HCT116 (cell line): ENCODE data around the gene CDC42BPB. TPM values are rescaled to one million over a fixed set of nuclear protein-coding genes. Genes with fewer than 3 reads are reported as not detected.

Experiments used
- ATAC-seq: fragments of 200-7000 bp; cut with Tn5 transposase; 2 replicates; pipeline ENCODE4 v1.9.1; 2020; ENCODE audit warnings: mild to moderate bottlenecking, moderate library complexity
- BruUV-seq: library from RNA; stranded (reverse); fragments of 400-500 nt; replicated peaks from 2 replicates; lab custom pipeline; 2021; lab: Mats Ljungman, UMichigan
- CTCF ChIA-PET: fragments of 300-600 bp; sonication (Branson Sonifier 250); formaldehyde crosslinking; loops from one replicate; lab custom pipeline; 2021; ENCODE audit warnings: antibody characterized with exemption; lab: Charles Lee
- POLR2A ChIA-PET: fragments of 300-600, 350-600 bp; sonication (Branson Sonifier 250); formaldehyde crosslinking; loops from one replicate; lab custom pipeline; 2021; ENCODE audit warnings: antibody characterized with exemption; lab: Charles Lee
- RAD21 ChIA-PET, 2 experiments: fragments of 300-600 bp; sonication (Branson Sonifier 250); formaldehyde crosslinking; loops; one replicate each; lab custom pipeline; 2023; ENCODE audit warnings: low total read pairs in 2 of 2; ENCODE audit not compliant: uncharacterized antibody in 2 of 2, unreplicated experiment in 2 of 2, low non-redundant PET in 1 of 2; lab: Charles Lee
- DNase-seq: peaks from one replicate; pipeline ENCODE4 v3.0.0-alpha.2; 2010; ENCODE audit warnings: low read depth, low spot score
- H2AFZ ChIP-seq: fragments of 200-600 bp; shearing (Covaris generic), sonication (generic); 2 replicates; pipeline ENCODE4 v1.6.1; 2017; ENCODE audit warnings: low read depth, mixed run types, mixed read lengths, antibody characterized with exemption, low read length; ENCODE audit not compliant: poor library complexity, severe bottlenecking
- H3K27ac ChIP-seq: 2 replicates; pipeline ENCODE4 v1.5.1; 2012; ENCODE audit warnings: low read depth, low read length
- H3K27me3 ChIP-seq: fragments of 200-600 bp; sonication (generic); 2 replicates; pipeline ENCODE4 v1.6.1; 2016; ENCODE audit warnings: mixed run types, low read length, mixed read lengths; ENCODE audit not compliant: insufficient read depth
- H3K36me3 ChIP-seq, 2 experiments: fragments of 200-500 bp in 1 of 2; fragments of 200-600 bp in 1 of 2; sonication (Bioruptor generic) in 1 of 2; sonication (generic) in 1 of 2; 2 replicates each; pipeline versions ENCODE4 v1.5.1 to v1.6.1; 2014 to 2016; ENCODE audit warnings: low read length in 2 of 2, inconsistent platforms in 1 of 2, mixed read lengths in 1 of 2, mixed run types in 1 of 2; ENCODE audit not compliant: insufficient read depth in 2 of 2, control insufficient read depth in 1 of 2
- H3K4me1 ChIP-seq, 2 experiments: fragments of 200-600 bp in 1 of 2; sonication (generic) in 1 of 2; 2 replicates each; pipeline versions ENCODE4 v1.5.1 to v1.6.1; 2012 to 2017; ENCODE audit warnings: low read length in 2 of 2, inconsistent platforms in 1 of 2, mild to moderate bottlenecking in 1 of 2, mixed read lengths in 1 of 2, mixed run types in 1 of 2, moderate library complexity in 1 of 2; ENCODE audit not compliant: insufficient read depth in 2 of 2, control insufficient read depth in 1 of 2
- H3K4me2 ChIP-seq: fragments of 200-600 bp; sonication (generic); 2 replicates; pipeline ENCODE4 v1.6.1; 2017; ENCODE audit warnings: mixed run types, low read length, mixed read lengths
- H3K4me3 ChIP-seq, 2 experiments: fragments of 200-600 bp in 1 of 2; sonication (generic) in 1 of 2; replicated peaks in 1 of 2; 2 replicates each; pipeline ENCODE4 v1.5.1; 2011 to 2016; ENCODE audit warnings: low read length in 2 of 2, control low read depth in 1 of 2, low read depth in 1 of 2, mild to moderate bottlenecking in 1 of 2, mixed read lengths in 1 of 2, mixed run types in 1 of 2
- H3K79me2 ChIP-seq: fragments of 200-600 bp; sonication (generic); 2 replicates; pipeline ENCODE4 v1.6.1; 2017; ENCODE audit warnings: mild to moderate bottlenecking, mixed run types, low read length, moderate library complexity, mixed read lengths; ENCODE audit not compliant: insufficient read depth
- H3K9ac ChIP-seq: fragments of 200-600 bp; sonication (generic); 2 replicates; pipeline ENCODE4 v1.6.1; 2016; ENCODE audit warnings: low read length, mixed read lengths
- H3K9me2 ChIP-seq: fragments of 200-600 bp; sonication (generic), shearing (Covaris generic); 2 replicates; pipeline ENCODE4 v1.6.1; 2017; ENCODE audit warnings: mixed run types, mild to moderate bottlenecking, moderate library complexity; ENCODE audit not compliant: insufficient read depth
- H3K9me3 ChIP-seq, 2 experiments: fragments of 200-500 bp in 1 of 2; fragments of 200-600 bp in 1 of 2; sonication (Bioruptor generic) in 1 of 2; sonication (generic) in 1 of 2; 2 replicates each; pipeline ENCODE4 v1.6.1; 2014 to 2017; ENCODE audit warnings: low read length in 2 of 2, mixed read lengths in 2 of 2, inconsistent platforms in 1 of 2, low read depth in 1 of 2, mild to moderate bottlenecking in 1 of 2, mixed run types in 1 of 2, moderate library complexity in 1 of 2; ENCODE audit not compliant: control insufficient read depth in 1 of 2, insufficient read depth in 1 of 2
- H4K20me1 ChIP-seq: fragments of 200-600 bp; sonication (generic), shearing (Covaris generic); 2 replicates; pipeline ENCODE4 v1.6.1; 2017; ENCODE audit warnings: mixed run types, mild to moderate bottlenecking, moderate library complexity; ENCODE audit not compliant: insufficient read depth
- CBX3 ChIP-seq: IDR thresholded peaks from 2 replicates; pipeline ENCODE4 v1.6.1; 2012; ENCODE audit warnings: low read depth
- CEBPB ChIP-seq: IDR thresholded peaks from 2 replicates; pipeline ENCODE4 v1.6.1; 2012; ENCODE audit warnings: low read depth
- CTCF ChIP-seq, 3 experiments: fragments of 200-600 bp in 1 of 3; sonication (generic) in 1 of 3; IDR thresholded peaks in 2 of 3; conservative IDR thresholded peaks in 1 of 3; 2 replicates each; pipeline ENCODE4 v1.5.1; 2012 to 2017; ENCODE audit warnings: low read depth in 2 of 3, low read length in 2 of 3, antibody characterized with exemption in 1 of 3, borderline replicate concordance in 1 of 3, control low read depth in 1 of 3, mild to moderate bottlenecking in 1 of 3, mixed read lengths in 1 of 3, mixed run types in 1 of 3, moderate library complexity in 1 of 3; ENCODE audit not compliant: insufficient read depth in 1 of 3
- EGR1 ChIP-seq: IDR thresholded peaks from 2 replicates; pipeline ENCODE4 v1.6.1; 2012; ENCODE audit warnings: low read depth
- ELF1 ChIP-seq: IDR thresholded peaks from 2 replicates; pipeline ENCODE4 v1.6.1; 2012; ENCODE audit warnings: low read depth, borderline replicate concordance
- EZH2 ChIP-seq: fragments of 200-600 bp; sonication (generic); IDR thresholded peaks from 2 replicates; pipeline ENCODE4 v1.6.1; 2017; ENCODE audit warnings: antibody characterized with exemption, mixed run types
- EZH2phosphoT487 ChIP-seq: fragments of 200-600 bp; IDR thresholded peaks from 2 replicates; pipeline ENCODE4 v1.6.1; 2018; ENCODE audit warnings: antibody characterized with exemption, borderline replicate concordance
- FOSL1 ChIP-seq: IDR thresholded peaks from 2 replicates; pipeline ENCODE4 v1.6.1; 2012; ENCODE audit warnings: low read depth
- JUND ChIP-seq: IDR thresholded peaks from 2 replicates; pipeline ENCODE4 v1.6.1; 2012
- MAX ChIP-seq: IDR thresholded peaks from 2 replicates; pipeline ENCODE4 v1.6.1; 2012
- POLR2A ChIP-seq: IDR thresholded peaks from 2 replicates; pipeline ENCODE4 v1.7.0; 2011; ENCODE audit warnings: borderline replicate concordance; ENCODE audit not compliant: insufficient read depth, insufficient read length; ENCODE audit errors: extremely low read depth
- POLR2AphosphoS5 ChIP-seq: IDR thresholded peaks from 2 replicates; pipeline ENCODE4 v1.6.1; 2011; ENCODE audit warnings: mild to moderate bottlenecking, low read depth, low read length, moderate library complexity
- RAD21 ChIP-seq: IDR thresholded peaks from 2 replicates; pipeline ENCODE4 v1.6.1; 2012; ENCODE audit warnings: low read depth, mild to moderate bottlenecking
- SIN3A ChIP-seq: IDR thresholded peaks from 2 replicates; pipeline ENCODE4 v1.6.1; 2012; ENCODE audit warnings: low read depth
- SRF ChIP-seq: IDR thresholded peaks from 2 replicates; pipeline ENCODE4 v1.6.1; 2012; ENCODE audit warnings: low read depth
- YY1 ChIP-seq: IDR thresholded peaks from 2 replicates; pipeline ENCODE4 v1.6.1; 2011; ENCODE audit warnings: low read length, low read depth, moderate library complexity, mild to moderate bottlenecking; ENCODE audit not compliant: insufficient replicate concordance; ENCODE audit errors: extremely low read depth
- ZBTB33 ChIP-seq: IDR thresholded peaks from 2 replicates; pipeline ENCODE4 v1.6.1; 2011; ENCODE audit warnings: mild to moderate bottlenecking, low read length, moderate library complexity; ENCODE audit not compliant: insufficient replicate concordance; ENCODE audit errors: extremely low read depth
- ZFX ChIP-seq: fragments of 450-650 bp; IDR thresholded peaks from 2 replicates; pipeline ENCODE4 v1.6.1; 2017
- ZNF274 ChIP-seq: fragments of 200-500 bp; sonication (Bioruptor generic); IDR thresholded peaks from 2 replicates; pipeline ENCODE4 v1.6.1; 2014; ENCODE audit warnings: mild to moderate bottlenecking, low read depth, low read length, inconsistent platforms
- intact Hi-C: fragments of 100-400 bp; cut with micrococcal nuclease; formaldehyde crosslinking; loops from 2 replicates; pipeline ENCODE4 v1.10.0; 2022
- total RNA-seq: library from RNA; stranded (reverse); gene quantifications from one replicate; pipeline ENCODE4 v1.2.1, GENCODE V29; 2021; ENCODE audit not compliant: unreplicated experiment
- TF ChIP-seq, protein P1 (sequence below): IDR thresholded peaks from 2 replicates; pipeline ENCODE4 v1.6.1; 2012; ENCODE audit warnings: low read depth

Gene CDC42BPB
- total RNA-seq, 1 experiment from 2014 or later, result 85.6 TPM

- BruUV-seq, result no TSS peak
- Histone ChIP-seq H3K4me1 (peaks cover 0 to 6% of the 10 kb centered on the region in 2 experiments; a peak in 1 of 4 replicates), H3K4me2 (no peak overlapping the region), H3K27me3 (no peaks in the 10 kb centered on the region), H3K36me3 (peaks cover 11 to 25% of the 10 kb centered on the region in 2 experiments), H3K27ac (no peak overlapping the region), H2AFZ (no peak overlapping the region)
- TF ChIP-seq EGR1 (no peak), ELF1 (no peak), RAD21 (no peak), YY1 (no peak), JUND (no peak), MAX (no peak), EZH2 (no peak), CEBPB (no peak), SRF (no peak), ZNF274 (no peak), SIN3A (no peak), POLR2AphosphoS5 (no peak), EZH2phosphoT487 (no peak), ZBTB33 (no peak), CBX3 (no peak), FOSL1 (no peak), POLR2A (no peak), CTCF (IDR thresholded peaks at IDR 0.05 in 2 of 3, conservative IDR thresholded peaks at IDR 0.05 in 1 of 3; ENCODE audit: borderline replicate concordance in 1 of 3, insufficient read depth in 1 of 3, low read depth in 2 of 3, low read length in 2 of 3) (no peak), ZFX (no peak)
- TF ChIP-seq, protein P1, sequence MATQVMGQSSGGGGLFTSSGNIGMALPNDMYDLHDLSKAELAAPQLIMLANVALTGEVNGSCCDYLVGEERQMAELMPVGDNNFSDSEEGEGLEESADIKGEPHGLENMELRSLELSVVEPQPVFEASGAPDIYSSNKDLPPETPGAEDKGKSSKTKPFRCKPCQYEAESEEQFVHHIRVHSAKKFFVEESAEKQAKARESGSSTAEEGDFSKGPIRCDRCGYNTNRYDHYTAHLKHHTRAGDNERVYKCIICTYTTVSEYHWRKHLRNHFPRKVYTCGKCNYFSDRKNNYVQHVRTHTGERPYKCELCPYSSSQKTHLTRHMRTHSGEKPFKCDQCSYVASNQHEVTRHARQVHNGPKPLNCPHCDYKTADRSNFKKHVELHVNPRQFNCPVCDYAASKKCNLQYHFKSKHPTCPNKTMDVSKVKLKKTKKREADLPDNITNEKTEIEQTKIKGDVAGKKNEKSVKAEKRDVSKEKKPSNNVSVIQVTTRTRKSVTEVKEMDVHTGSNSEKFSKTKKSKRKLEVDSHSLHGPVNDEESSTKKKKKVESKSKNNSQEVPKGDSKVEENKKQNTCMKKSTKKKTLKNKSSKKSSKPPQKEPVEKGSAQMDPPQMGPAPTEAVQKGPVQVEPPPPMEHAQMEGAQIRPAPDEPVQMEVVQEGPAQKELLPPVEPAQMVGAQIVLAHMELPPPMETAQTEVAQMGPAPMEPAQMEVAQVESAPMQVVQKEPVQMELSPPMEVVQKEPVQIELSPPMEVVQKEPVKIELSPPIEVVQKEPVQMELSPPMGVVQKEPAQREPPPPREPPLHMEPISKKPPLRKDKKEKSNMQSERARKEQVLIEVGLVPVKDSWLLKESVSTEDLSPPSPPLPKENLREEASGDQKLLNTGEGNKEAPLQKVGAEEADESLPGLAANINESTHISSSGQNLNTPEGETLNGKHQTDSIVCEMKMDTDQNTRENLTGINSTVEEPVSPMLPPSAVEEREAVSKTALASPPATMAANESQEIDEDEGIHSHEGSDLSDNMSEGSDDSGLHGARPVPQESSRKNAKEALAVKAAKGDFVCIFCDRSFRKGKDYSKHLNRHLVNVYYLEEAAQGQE, result no peak
- TF ChIP-seq, all 23 proteins: peak for 0
- H4K20me1 ChIP-seq, result no peaks in the 10 kb centered on the region
- peaks cover 20% of the 10 kb centered on the region; the same call in 1 of the 2 replicates for H3K79me2 ChIP-seq
- intact Hi-C loops, result no loop called here
- no peak overlapping the region for H3K4me3 ChIP-seq
- ATAC-seq, result no peak
- H3K9ac ChIP-seq, result no peak overlapping the region
- ChIA-PET POLR2A (no interaction called here), CTCF (no interaction called here), RAD21 (no interaction called here)
- H3K9me2 ChIP-seq, result no peaks in the 10 kb centered on the region
- DNase-seq, result no peak
- H3K9me3 ChIP-seq, result peaks cover 4 to 9% of the 10 kb centered on the region in 2 experiments; a peak in 2 of 4 replicates
Measured at GRCh38 chr14:102984336-102985102, 72.8 kb downstream of the CDC42BPB start.
